ENCODE measurements around the gene CPXM2. TPM values are rescaled to one million over a fixed set of nuclear protein-coding genes. Genes with fewer than 3 reads are reported as not detected.

CPXM2 gene
- polyA plus RNA-seq, 1 of the 3 experiments (the other 2 are of a cell fraction) = not detected

DNA sequence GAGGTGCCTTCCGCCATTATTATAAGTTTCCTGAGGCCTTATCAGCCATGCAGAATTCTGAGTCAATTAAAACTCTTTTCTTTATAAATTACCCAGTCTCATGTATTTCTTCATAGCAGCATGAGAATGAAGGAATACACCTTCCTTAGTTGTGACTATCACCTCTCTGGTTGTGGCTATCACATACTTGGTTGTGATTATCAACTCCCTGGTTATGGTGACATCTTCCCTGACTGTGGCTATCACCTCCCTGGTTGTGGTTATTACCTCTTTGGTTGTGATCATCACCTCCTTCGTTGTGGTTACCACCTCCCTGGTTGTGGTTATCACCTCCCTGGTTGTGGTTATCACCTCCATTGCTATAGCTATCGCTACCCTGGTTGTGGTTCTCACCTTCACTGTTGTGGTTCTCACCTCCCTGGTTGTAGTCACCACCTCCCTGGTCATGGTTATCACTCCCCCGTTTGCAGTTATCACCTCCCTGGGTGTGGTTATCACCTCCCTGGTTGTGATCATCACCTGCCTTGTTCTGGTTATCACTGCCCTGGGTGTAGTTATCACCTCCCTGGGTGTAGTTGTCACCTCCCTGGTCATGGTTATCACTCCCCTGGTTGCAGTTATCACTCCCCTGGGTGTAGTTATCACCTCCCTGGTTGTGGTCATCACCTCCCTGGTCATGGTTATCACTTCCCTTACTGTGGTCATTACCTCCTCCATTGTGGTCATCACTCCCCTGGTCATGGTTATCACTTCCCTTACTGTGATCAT is 119.5 kb downstream of the CPXM2 start:
- Histone ChIP-seq H3K4me1 (ENCODE audit: control insufficient read depth in 1 of 2, insufficient read depth in 2 of 2, low read depth in 1 of 2, low read length in 1 of 2) (no peaks in the 10 kb centered on the region), H3K36me3 (replicated peaks in 1 of 2; ENCODE audit: control insufficient read depth in 1 of 2, insufficient read depth in 2 of 2, low read length in 1 of 2) (no peaks in the 10 kb centered on the region), H2AFZ (ENCODE audit: low read depth) (no peak overlapping the region), H3K9ac (no peak overlapping the region), H3K79me2 (ENCODE audit: insufficient read depth) (no peaks in the 10 kb centered on the region), H3K9me2 (no peaks in the 10 kb centered on the region), H3K4me3 (ENCODE audit: low read depth in 2 of 2, low read length in 1 of 2) (no peak overlapping the region), H3K4me2 (no peak overlapping the region), H3K27me3 (ENCODE audit: insufficient read depth) (no peaks in the 10 kb centered on the region), H4K20me1 (ENCODE audit: insufficient read depth) (no peaks in the 10 kb centered on the region), H3K9me3 (no peaks in the 10 kb centered on the region), H3F3A (replicated peaks; ENCODE audit: insufficient read depth) (no peaks in the 10 kb centered on the region), H3K27ac (ENCODE audit: low read depth in 2 of 2, low read length in 1 of 2) (no peak overlapping the region)
- 22% methylated on average over 4 of the region's 4 CpGs for WGBS (ENCODE audit: low lambda C conversion rate)
- TF ChIP-seq TAF1 (IDR thresholded peaks at IDR 0.05; ENCODE audit: borderline replicate concordance, low read depth, low read length) (no peak), ZBTB33 (IDR thresholded peaks at IDR 0.05; ENCODE audit: borderline replicate concordance, low read depth) (no peak), MEF2A (IDR thresholded peaks at IDR 0.05; ENCODE audit: borderline replicate concordance, low read depth) (no peak), YY1 (IDR thresholded peaks at IDR 0.05; ENCODE audit: low read depth) (no peak), MAX (IDR thresholded peaks at IDR 0.05; ENCODE audit: low read depth) (no peak), GABPA (IDR thresholded peaks at IDR 0.05; ENCODE audit: low read depth) (no peak), EP300 (IDR thresholded peaks at IDR 0.05; ENCODE audit: borderline replicate concordance in 1 of 2, low read depth in 1 of 2, low read length in 1 of 2) (no peak), FOSL2 (IDR thresholded peaks at IDR 0.05; ENCODE audit: borderline replicate concordance, low read depth) (no peak), SMC3 (IDR thresholded peaks at IDR 0.05; ENCODE audit: low read depth, low read length) (no peak), USF2 (IDR thresholded peaks at IDR 0.05; ENCODE audit: borderline replicate concordance, low read depth, low read length) (no peak), RXRA (IDR thresholded peaks at IDR 0.05; ENCODE audit: borderline replicate concordance, low read depth) (no peak), REST (IDR thresholded peaks at IDR 0.05; ENCODE audit: low read depth, low read length) (no peak)
- TF ChIP-seq, protein P1, sequence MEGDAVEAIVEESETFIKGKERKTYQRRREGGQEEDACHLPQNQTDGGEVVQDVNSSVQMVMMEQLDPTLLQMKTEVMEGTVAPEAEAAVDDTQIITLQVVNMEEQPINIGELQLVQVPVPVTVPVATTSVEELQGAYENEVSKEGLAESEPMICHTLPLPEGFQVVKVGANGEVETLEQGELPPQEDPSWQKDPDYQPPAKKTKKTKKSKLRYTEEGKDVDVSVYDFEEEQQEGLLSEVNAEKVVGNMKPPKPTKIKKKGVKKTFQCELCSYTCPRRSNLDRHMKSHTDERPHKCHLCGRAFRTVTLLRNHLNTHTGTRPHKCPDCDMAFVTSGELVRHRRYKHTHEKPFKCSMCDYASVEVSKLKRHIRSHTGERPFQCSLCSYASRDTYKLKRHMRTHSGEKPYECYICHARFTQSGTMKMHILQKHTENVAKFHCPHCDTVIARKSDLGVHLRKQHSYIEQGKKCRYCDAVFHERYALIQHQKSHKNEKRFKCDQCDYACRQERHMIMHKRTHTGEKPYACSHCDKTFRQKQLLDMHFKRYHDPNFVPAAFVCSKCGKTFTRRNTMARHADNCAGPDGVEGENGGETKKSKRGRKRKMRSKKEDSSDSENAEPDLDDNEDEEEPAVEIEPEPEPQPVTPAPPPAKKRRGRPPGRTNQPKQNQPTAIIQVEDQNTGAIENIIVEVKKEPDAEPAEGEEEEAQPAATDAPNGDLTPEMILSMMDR (IDR thresholded peaks at IDR 0.05) = no peak
- TF ChIP-seq, protein P2, sequence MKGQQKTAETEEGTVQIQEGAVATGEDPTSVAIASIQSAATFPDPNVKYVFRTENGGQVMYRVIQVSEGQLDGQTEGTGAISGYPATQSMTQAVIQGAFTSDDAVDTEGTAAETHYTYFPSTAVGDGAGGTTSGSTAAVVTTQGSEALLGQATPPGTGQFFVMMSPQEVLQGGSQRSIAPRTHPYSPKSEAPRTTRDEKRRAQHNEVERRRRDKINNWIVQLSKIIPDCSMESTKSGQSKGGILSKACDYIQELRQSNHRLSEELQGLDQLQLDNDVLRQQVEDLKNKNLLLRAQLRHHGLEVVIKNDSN (IDR thresholded peaks at IDR 0.05; ENCODE audit: borderline replicate concordance, low read depth) = no peak
- ChIA-PET CTCF (no interaction called here), POLR2A (no interaction called here)
- DNase-seq = no peak

Data from SK-N-SH (cell line).